Cardiac fibroblast (primary cell): ENCODE results near the gene HYCC2.

ENCODE experiments used
- DNase-seq, 2 donors: peaks; one replicate each; pipeline versions ENCODE4 v3.0.0 to v3.0.0-alpha.2; 2010; ENCODE audit warnings: low read depth in 2 of 2
- H3K4me3 ChIP-seq, 2 donors: replicated peaks in 1 of 2; 1 replicate in 1 of 2; 2 replicates in 1 of 2; pipeline ENCODE4 v1.5.1; 2011; ENCODE audit warnings: low read depth in 2 of 2, low read length in 2 of 2, mild to moderate bottlenecking in 2 of 2, moderate library complexity in 1 of 2
- TF ChIP-seq, protein P1 (sequence below): IDR thresholded peaks from one replicate; pipeline ENCODE4 v1.5.1; 2011; ENCODE audit warnings: low read depth, mild to moderate bottlenecking, low read length, inconsistent platforms

HYCC2 gene

DNA sequence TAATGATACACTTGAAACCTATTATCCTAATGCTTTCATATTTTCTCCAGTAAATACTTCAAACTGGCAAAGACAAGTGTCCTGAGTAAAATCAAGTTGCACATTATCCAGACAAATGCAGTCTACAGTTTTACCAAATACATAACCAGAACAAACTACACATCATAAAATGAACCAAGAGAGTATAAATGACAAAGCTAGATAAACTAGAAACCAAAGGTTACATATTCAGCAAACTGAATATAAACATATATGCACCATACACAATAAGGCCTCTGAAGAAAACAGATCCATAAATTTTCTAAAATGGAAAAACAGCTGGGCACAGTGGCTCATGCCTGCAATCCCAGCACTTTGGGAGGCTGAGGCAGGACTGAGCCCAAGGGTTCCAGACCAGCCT is 47.0 kb downstream of the HYCC2 start:
- no peak for DNase-seq
- TF ChIP-seq, protein P1, sequence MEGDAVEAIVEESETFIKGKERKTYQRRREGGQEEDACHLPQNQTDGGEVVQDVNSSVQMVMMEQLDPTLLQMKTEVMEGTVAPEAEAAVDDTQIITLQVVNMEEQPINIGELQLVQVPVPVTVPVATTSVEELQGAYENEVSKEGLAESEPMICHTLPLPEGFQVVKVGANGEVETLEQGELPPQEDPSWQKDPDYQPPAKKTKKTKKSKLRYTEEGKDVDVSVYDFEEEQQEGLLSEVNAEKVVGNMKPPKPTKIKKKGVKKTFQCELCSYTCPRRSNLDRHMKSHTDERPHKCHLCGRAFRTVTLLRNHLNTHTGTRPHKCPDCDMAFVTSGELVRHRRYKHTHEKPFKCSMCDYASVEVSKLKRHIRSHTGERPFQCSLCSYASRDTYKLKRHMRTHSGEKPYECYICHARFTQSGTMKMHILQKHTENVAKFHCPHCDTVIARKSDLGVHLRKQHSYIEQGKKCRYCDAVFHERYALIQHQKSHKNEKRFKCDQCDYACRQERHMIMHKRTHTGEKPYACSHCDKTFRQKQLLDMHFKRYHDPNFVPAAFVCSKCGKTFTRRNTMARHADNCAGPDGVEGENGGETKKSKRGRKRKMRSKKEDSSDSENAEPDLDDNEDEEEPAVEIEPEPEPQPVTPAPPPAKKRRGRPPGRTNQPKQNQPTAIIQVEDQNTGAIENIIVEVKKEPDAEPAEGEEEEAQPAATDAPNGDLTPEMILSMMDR, result no peak
- no peak overlapping the region for H3K4me3 ChIP-seq

DNA sequence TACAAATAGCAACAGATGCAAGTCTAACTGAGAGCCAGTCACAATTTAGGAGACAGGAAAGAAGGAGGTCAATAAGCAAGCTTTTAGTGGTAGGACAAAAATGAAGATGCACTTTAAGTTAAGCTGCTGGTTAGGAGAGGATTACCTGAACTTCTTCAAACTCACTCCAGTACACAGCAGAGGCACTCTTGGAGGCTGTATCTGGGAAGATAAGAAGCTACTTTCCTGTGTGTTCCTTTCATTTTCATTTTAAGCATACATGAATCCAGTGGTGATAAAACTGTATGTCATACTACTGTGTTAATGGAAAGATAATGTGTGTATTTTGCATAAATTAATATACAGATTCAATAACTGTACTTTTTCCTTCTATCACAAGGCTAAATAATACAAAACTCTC is 49.6 kb downstream of the HYCC2 start:
- TF ChIP-seq, protein P1, result no peak
- no peak for DNase-seq
- no peak overlapping the region for H3K4me3 ChIP-seq
